GM23338 (cell line): Measurements from ENCODE around the gene ANKRD53. TPM values are rescaled to one million over a fixed set of nuclear protein-coding genes. Genes with fewer than 3 reads are reported as not detected.

Experiments
- ATAC-seq: fragments of 200-7000 bp; cut with Tn5 transposase; 3 replicates; pipeline ENCODE4 v1.9.1; 2020
- DNase-seq: peaks from one replicate; pipeline ENCODE4 v3.0.0-alpha.2; 2015; ENCODE audit warnings: low spot score
- H2AFZ ChIP-seq: fragments of 200-600 bp; sonication (generic); 2 replicates; pipeline ENCODE4 v1.8.0; 2016; ENCODE audit warnings: antibody characterized with exemption, mild to moderate bottlenecking, moderate library complexity
- H3F3A ChIP-seq: fragments of 200-600 bp; sonication (generic); replicated peaks from 2 replicates; pipeline ENCODE4 v1.8.0; 2017; ENCODE audit warnings: antibody characterized with exemption, mixed run types, low read depth
- H3K27ac ChIP-seq: fragments of 200-600 bp; sonication (generic); 2 replicates; pipeline ENCODE4 v1.6.1; 2016; ENCODE audit warnings: low read depth
- H3K27me3 ChIP-seq: fragments of 200-600 bp; sonication (generic); 2 replicates; pipeline ENCODE4 v1.8.0; 2016; ENCODE audit warnings: mild to moderate bottlenecking, mixed run types, moderate library complexity; ENCODE audit not compliant: insufficient read depth
- H3K36me3 ChIP-seq: fragments of 200-600 bp; sonication (generic); 2 replicates; pipeline ENCODE4 v1.8.0; 2016; ENCODE audit warnings: mild to moderate bottlenecking; ENCODE audit not compliant: insufficient read depth
- H3K4me1 ChIP-seq: fragments of 200-600 bp; sonication (generic); 2 replicates; pipeline ENCODE4 v1.8.0; 2016; ENCODE audit warnings: mild to moderate bottlenecking, moderate library complexity; ENCODE audit not compliant: insufficient read depth
- H3K4me2 ChIP-seq: fragments of 200-600 bp; sonication (generic); 2 replicates; pipeline ENCODE4 v1.7.1; 2017; ENCODE audit warnings: mixed run types
- H3K4me3 ChIP-seq: fragments of 200-600 bp; sonication (generic); 2 replicates; pipeline ENCODE4 v1.6.1; 2016; ENCODE audit warnings: mixed run types
- H3K79me2 ChIP-seq: fragments of 200-600 bp; sonication (generic); replicated peaks from 2 replicates; pipeline ENCODE4 v1.8.0; 2017; ENCODE audit warnings: mild to moderate bottlenecking; ENCODE audit not compliant: insufficient read depth
- H3K9me2 ChIP-seq: fragments of 200-600 bp; sonication (generic); 2 replicates; pipeline ENCODE4 v1.8.0; 2017; ENCODE audit not compliant: insufficient read depth
- H4K20me1 ChIP-seq: fragments of 200-600 bp; sonication (generic); replicated peaks from 2 replicates; pipeline ENCODE4 v1.8.0; 2017; ENCODE audit warnings: mild to moderate bottlenecking; ENCODE audit not compliant: insufficient read depth
- H3K27ac Mint-ChIP-seq: 2 replicates; pipeline ENCODE4 v1.8.0; 2020; ENCODE audit warnings: inconsistent platforms, mild to moderate bottlenecking, moderate library complexity, mixed read lengths
- H3K27me3 Mint-ChIP-seq: 3 replicates; pipeline ENCODE4 v1.8.0; 2022; ENCODE audit warnings: low read depth, mild to moderate bottlenecking, moderate library complexity, mixed read lengths, inconsistent platforms; ENCODE audit not compliant: insufficient read depth, poor library complexity
- H3K36me3 Mint-ChIP-seq: 3 replicates; pipeline ENCODE4 v1.8.0; 2021; ENCODE audit warnings: low read depth, mild to moderate bottlenecking, inconsistent platforms, moderate library complexity, mixed read lengths
- H3K4me1 Mint-ChIP-seq: 3 replicates; pipeline ENCODE4 v1.8.0; 2020; ENCODE audit warnings: mild to moderate bottlenecking, inconsistent platforms, mixed read lengths
- H3K4me3 Mint-ChIP-seq: 3 replicates; pipeline ENCODE4 v1.8.0; 2021; ENCODE audit warnings: moderate library complexity, mild to moderate bottlenecking, inconsistent platforms, mixed read lengths
- H3K9me3 Mint-ChIP-seq: 3 replicates; pipeline ENCODE4 v1.8.0; 2020; ENCODE audit warnings: moderate library complexity, mild to moderate bottlenecking, inconsistent platforms, mixed read lengths
- CREB1 ChIP-seq: fragments of 250-450 bp; sonication (Bioruptor Pico); IDR thresholded peaks from 2 replicates; pipeline ENCODE4 v1.5.0; 2020; ENCODE audit warnings: low read depth, mild to moderate bottlenecking, moderate library complexity
- CTCF ChIP-seq, 2 experiments: fragments of 200-600 bp in 1 of 2; sonication (generic) in 1 of 2; conservative IDR thresholded peaks; 2 replicates each; pipeline versions ENCODE4 v1.5.1 to v1.6.1; 2016 to 2017; ENCODE audit warnings: antibody characterized with exemption in 2 of 2, low read depth in 2 of 2, mild to moderate bottlenecking in 2 of 2, moderate library complexity in 1 of 2
- ETS1 ChIP-seq: IDR thresholded peaks from 2 replicates; pipeline ENCODE4 v1.6.1; 2016; ENCODE audit warnings: antibody characterized with exemption
- EZH2 ChIP-seq: fragments of 200-600 bp; sonication (generic); IDR thresholded peaks from one replicate; pipeline ENCODE4 v1.8.0; 2017; ENCODE audit warnings: antibody characterized with exemption, mild to moderate bottlenecking, low read depth; ENCODE audit not compliant: unreplicated experiment
- EZH2phosphoT487 ChIP-seq: fragments of 200-600 bp; sonication (generic); IDR thresholded peaks from one replicate; pipeline ENCODE4 v1.8.1; 2018; ENCODE audit warnings: antibody characterized with exemption; ENCODE audit not compliant: unreplicated experiment
- JUNB ChIP-seq: IDR thresholded peaks from one replicate; pipeline ENCODE4 v1.6.1; 2016; ENCODE audit warnings: antibody characterized with exemption; ENCODE audit not compliant: unreplicated experiment
- NANOG ChIP-seq: IDR thresholded peaks from 2 replicates; pipeline ENCODE4 v1.6.1; 2016; ENCODE audit warnings: antibody characterized with exemption, borderline replicate concordance
- POLR2AphosphoS5 ChIP-seq: IDR thresholded peaks from 2 replicates; pipeline ENCODE4 v1.6.1; 2016; ENCODE audit warnings: antibody characterized with exemption, low read depth
- ZNF331 ChIP-seq: fragments of 250-450 bp; sonication (Bioruptor Pico); IDR thresholded peaks from 2 replicates; pipeline ENCODE4 v1.5.0; 2020; ENCODE audit warnings: low read depth, mild to moderate bottlenecking, moderate library complexity
- ZNF462 ChIP-seq: fragments of 250-450 bp; sonication (Bioruptor Pico); IDR thresholded peaks from 2 replicates; pipeline ENCODE4 v1.5.0; 2020; ENCODE audit warnings: mild to moderate bottlenecking, moderate library complexity
- polyA plus RNA-seq: library from polyadenylated mRNA; unstranded; fragments of >200 nt; fragmentation: Nextera tagmentation; extraction: Ambion mirVana; gene quantifications from 2 replicates; pipeline ENCODE4 v1.2.1, GENCODE V29; 2016
- total RNA-seq: library from RNA; depleted of rRNA; stranded (reverse); fragments of >200 nt; shearing (Covaris generic); gene quantifications from 2 replicates; pipeline ENCODE4 v1.2.3, GENCODE V29; 2014

Gene ANKRD53
- total and polyA plus RNA-seq, 2 experiments from 2014 or later = 0.32 to 0.73 TPM

GRCh38 chr2:70937866-70938585 is 40.4 kb upstream of the ANKRD53 start:
- H3K36me3 ChIP-seq = no peaks in the 10 kb centered on the region
- Mint-ChIP-seq H3K4me1 (peaks cover 42% of the 10 kb centered on the region), H3K4me3 (peak overlapping the region; percentile 56), H3K27ac (no peak overlapping the region), H3K9me3 (no peaks in the 10 kb centered on the region), H3K36me3 (no peaks in the 10 kb centered on the region), H3K27me3 (peaks cover 55% of the 10 kb centered on the region)
- H3K4me1 ChIP-seq = peaks cover 30% of the 10 kb centered on the region
- H3K4me3 ChIP-seq = no peak overlapping the region
- H2AFZ ChIP-seq = peak overlapping the region; percentile 78; the same call in 1 of the 2 replicates
- peak; percentile 51 for DNase-seq
- H3F3A ChIP-seq = no peaks in the 10 kb centered on the region
- TF ChIP-seq NANOG (no peak), POLR2AphosphoS5 (no peak), CREB1 (CRISPR knock-in tag) (no peak)
- no peaks in the 10 kb centered on the region for H3K9me2 ChIP-seq
- H3K4me2 ChIP-seq = peak overlapping the region; percentile 81
- H3K79me2 ChIP-seq = no peaks in the 10 kb centered on the region
- H4K20me1 ChIP-seq = no peaks in the 10 kb centered on the region
- ATAC-seq = peak; percentile 5
- no peak overlapping the region for H3K27ac ChIP-seq
- H3K27me3 ChIP-seq = peaks cover 59% of the 10 kb centered on the region

- Mint-ChIP-seq H3K4me1 (peaks cover 43% of the 10 kb centered on the region), H3K27me3 (peaks cover 56% of the 10 kb centered on the region), H3K27ac (no peak overlapping the region), H3K9me3 (no peaks in the 10 kb centered on the region), H3K4me3 (peak overlapping the region; percentile 56), H3K36me3 (no peaks in the 10 kb centered on the region)
- peak overlapping the region; percentile 78; the same call in 1 of the 2 replicates for H2AFZ ChIP-seq
- H3K4me2 ChIP-seq = peak overlapping the region; percentile 81
- no peaks in the 10 kb centered on the region for H3K36me3 ChIP-seq
- no peak overlapping the region for H3K27ac ChIP-seq
- no peak for ATAC-seq
- no peak for DNase-seq
- H3K9me2 ChIP-seq = no peaks in the 10 kb centered on the region
- H3K4me3 ChIP-seq = peak overlapping the region; percentile 55
- H3K4me1 ChIP-seq = peaks cover 30% of the 10 kb centered on the region
- H4K20me1 ChIP-seq = no peaks in the 10 kb centered on the region
- no peaks in the 10 kb centered on the region for H3K79me2 ChIP-seq
- peaks cover 60% of the 10 kb centered on the region for H3K27me3 ChIP-seq
- H3F3A ChIP-seq = no peaks in the 10 kb centered on the region
- TF ChIP-seq ZNF331 = no peak
- no peak for TF ChIP-seq ZNF462
- no peak for TF ChIP-seq EZH2phosphoT487
- TF ChIP-seq ETS1 = no peak
- TF ChIP-seq CTCF (conservative IDR thresholded peaks at IDR 0.05; ENCODE audit: low read depth in 2 of 2) = no peak
- no peak for TF ChIP-seq NANOG
- TF ChIP-seq EZH2 = no peak
- no peak for TF ChIP-seq CREB1 (CRISPR knock-in tag)
- no peak for TF ChIP-seq JUNB
- no peak for TF ChIP-seq POLR2AphosphoS5
Observed at GRCh38 chr2:70938586-70938950, 39.9 kb upstream of the ANKRD53 start.
